Measurements from ENCODE around the gene CREB1.
"Not testable (repeated sequence)": the region's sequence is repeated elsewhere in the genome, so short reads cannot be mapped to it uniquely, and the experiment has no call there.

GRCh38 chr2:207646582-207646981 lies 116.8 kb downstream of the CREB1 start:
- not testable (repeated sequence) for TF ChIP-seq CTCF (conservative IDR thresholded peaks at IDR 0.05 in 1 of 2, IDR thresholded peaks at IDR 0.05 in 1 of 2; ENCODE audit: extremely low read depth in 1 of 2, insufficient read depth in 1 of 2, low read depth in 1 of 2, low read length in 2 of 2); EZH2 (IDR thresholded peaks at IDR 0.05; ENCODE audit: borderline replicate concordance, low read length)
